NOMO-1 treated with DMSO at 0.1 percent for 48 hours (cell line): Measurements from ENCODE around the gene PCDHGA7.
"Not testable (repeated sequence)": the region's sequence is repeated elsewhere in the genome, so short reads cannot be mapped to it uniquely, and the experiment has no call there.

Experiments used
- DNase-seq: peaks from one replicate; lab custom pipeline; 2025; ENCODE audit not compliant: unreplicated experiment; lab: John Stamatoyannopoulos, UW

Gene PCDHGA7

GRCh38 chr5:141382469-141383294 lies at the start of gene PCDHGA7:
PCDHGA7 (plus strand) TSS chr5:141382742; CDS start chr5:141382900, 158 bp downstream.
- no peak for DNase-seq

- DNase-seq: no peak
Observed at GRCh38 chr5:141338538-141339306, 43.8 kb upstream of the PCDHGA7 start, which contains the start of gene PCDHGA2. PCDHGA2 (plus strand) TSS chr5:141338760.

- not testable (repeated sequence) for DNase-seq
Observed at GRCh38 chr5:141340781-141341354, 41.7 kb upstream of the PCDHGA7 start.

- DNase-seq: no peak
Observed at GRCh38 chr5:141342773-141343172, 39.8 kb upstream of the PCDHGA7 start.

GRCh38 chr5:141343242-141343952 lies 39.1 kb upstream of the PCDHGA7 start, which contains the start of gene PCDHGA3:
PCDHGA3 (plus strand) TSS chr5:141343829; CDS start chr5:141344034, 205 bp downstream.
- DNase-seq: no peak

DNA sequence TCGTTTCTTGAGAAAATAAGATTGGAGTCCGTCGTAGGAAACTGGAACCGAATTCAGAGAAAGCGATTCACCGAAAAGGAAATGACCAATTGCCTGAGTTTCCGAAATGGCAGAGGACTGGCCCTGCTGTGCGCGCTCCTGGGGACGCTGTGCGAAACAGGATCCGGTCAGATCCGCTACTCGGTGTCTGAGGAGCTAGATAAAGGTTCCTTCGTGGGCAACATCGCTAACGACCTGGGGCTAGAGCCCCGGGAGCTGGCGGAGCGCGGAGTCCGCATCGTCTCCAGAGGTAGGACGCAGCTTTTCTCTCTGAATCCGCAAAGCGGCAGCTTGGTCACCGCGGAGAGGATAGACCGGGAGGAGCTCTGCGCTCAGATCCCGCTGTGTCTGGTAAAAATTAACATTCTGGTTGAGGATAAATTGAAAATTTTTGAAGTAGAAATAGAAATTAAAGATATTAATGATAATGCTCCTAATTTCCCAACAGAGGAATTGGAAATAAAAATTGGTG lies 38.5 kb upstream of the PCDHGA7 start:
- no peak for DNase-seq

GRCh38 chr5:141345327-141345726 lies 37.2 kb upstream of the PCDHGA7 start:
- no peak for DNase-seq

GRCh38 chr5:141346017-141346416 lies 36.5 kb upstream of the PCDHGA7 start:
- not testable (repeated sequence) for DNase-seq

- DNase-seq: no peak
Observed at GRCh38 chr5:141349917-141350619, 32.5 kb upstream of the PCDHGA7 start, which contains the start of gene PCDHGB1. PCDHGB1 (plus strand) TSS chr5:141350099; CDS start chr5:141350261, 162 bp downstream.

DNA sequence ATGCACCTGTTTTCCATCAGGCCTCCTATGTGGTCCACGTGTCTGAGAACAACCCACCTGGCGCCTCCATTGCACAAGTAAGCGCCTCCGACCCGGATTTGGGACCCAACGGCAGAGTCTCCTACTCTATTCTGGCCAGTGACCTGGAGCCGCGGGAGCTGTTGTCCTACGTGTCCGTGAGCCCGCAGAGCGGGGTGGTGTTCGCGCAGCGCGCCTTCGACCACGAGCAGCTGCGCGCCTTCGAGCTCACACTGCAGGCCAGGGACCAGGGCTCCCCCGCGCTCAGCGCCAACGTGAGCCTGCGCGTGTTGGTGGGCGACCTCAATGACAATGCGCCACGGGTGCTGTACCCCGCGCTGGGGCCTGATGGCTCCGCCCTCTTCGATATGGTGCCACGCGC lies 31.0 kb upstream of the PCDHGA7 start:
- no peak for DNase-seq

- no peak for DNase-seq
Observed at GRCh38 chr5:141354900-141355469, 27.6 kb upstream of the PCDHGA7 start, which contains the start of gene PCDHGA4. PCDHGA4 (plus strand) TSS chr5:141355021; CDS start chr5:141355108, 87 bp downstream.

DNA sequence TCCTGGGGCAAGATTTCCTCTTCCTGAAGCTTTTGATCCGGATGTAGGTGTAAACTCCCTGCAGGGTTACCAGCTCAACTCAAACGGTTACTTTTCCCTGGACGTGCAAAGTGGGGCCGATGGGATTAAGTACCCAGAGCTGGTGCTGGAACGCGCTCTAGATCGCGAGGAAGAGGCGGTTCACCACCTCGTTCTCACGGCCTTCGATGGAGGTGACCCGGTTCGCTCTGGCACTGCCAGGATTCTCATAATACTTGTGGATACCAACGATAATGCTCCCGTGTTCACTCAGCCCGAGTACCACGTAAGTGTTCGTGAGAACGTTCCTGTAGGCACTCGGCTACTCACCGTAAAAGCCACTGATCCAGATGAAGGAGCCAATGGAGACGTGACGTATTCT lies 26.9 kb upstream of the PCDHGA7 start:
- DNase-seq: no peak

DNA sequence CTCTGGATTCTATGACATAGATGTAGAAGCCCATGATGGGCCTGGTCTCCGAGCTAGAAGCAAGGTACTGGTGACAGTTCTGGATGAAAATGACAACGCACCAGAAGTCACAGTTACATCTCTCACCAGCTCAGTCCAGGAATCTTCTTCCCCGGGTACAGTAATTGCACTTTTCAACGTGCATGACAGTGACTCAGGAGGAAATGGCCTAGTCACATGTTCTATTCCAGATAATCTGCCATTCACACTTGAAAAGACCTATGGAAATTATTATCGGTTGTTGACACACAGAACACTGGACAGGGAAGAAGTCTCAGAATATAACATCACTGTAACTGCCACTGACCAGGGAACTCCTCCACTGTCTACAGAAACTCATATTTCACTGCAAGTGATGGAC lies 26.4 kb upstream of the PCDHGA7 start:
- no peak for DNase-seq

DNA sequence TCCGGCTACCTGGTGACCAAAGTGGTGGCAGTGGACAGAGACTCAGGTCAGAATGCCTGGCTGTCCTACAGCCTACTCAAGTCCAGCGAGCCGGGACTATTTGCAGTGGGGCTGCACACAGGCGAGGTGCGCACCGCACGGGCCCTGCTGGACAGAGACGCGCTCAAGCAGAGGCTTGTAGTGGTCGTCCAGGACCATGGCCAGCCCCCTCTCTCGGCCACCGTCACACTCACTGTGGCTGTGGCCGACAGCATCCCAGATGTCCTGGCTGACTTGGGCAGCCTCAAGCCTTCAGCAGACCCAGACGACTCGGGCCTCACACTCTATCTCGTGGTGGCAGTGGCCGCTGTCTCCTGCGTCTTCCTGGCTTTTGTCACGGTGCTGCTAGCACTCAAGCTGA lies 25.6 kb upstream of the PCDHGA7 start:
- no peak for DNase-seq

DNA sequence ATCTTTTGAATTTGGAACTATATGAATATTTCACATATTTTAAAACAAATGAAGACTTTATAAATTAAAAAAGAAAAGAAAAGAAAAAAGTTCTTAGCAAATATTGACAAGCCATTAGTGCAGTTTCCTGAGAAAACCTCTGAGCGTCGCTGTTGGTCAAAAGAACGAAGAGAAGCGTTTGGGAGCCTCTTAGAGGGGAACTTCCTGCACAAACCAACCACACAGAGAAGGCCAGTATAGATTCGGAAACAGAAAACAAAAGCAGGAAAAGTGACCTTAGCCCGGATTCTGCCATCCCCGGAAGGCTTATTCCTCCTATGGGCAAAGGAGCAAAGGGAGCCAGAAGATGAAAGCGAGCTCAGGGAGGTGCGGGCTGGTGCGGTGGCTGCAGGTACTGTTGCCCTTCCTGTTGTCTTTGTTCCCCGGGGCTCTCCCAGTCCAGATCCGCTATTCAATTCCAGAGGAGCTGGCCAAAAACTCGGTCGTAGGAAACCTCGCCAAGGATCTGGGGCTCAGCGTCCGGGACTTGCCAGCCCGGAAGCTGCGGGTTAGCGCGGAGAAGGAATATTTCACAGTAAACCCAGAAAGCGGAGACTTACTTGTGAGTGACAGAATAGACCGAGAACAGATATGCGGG lies 22.6 kb upstream of the PCDHGA7 start, which contains the start of gene PCDHGB2:
PCDHGB2 (plus strand) TSS at position 205 of the 637 bp plus-strand sequence; CDS start at position 347, 142 bp downstream.
- peak; percentile 65 for DNase-seq

GRCh38 chr5:141360685-141361084 lies 21.9 kb upstream of the PCDHGA7 start:
- DNase-seq: no peak

- DNase-seq: no peak
Observed at GRCh38 chr5:141362719-141363118, 19.8 kb upstream of the PCDHGA7 start.

GRCh38 chr5:141363952-141364660 lies 18.4 kb upstream of the PCDHGA7 start, which contains the start of gene PCDHGA5:
PCDHGA5 (plus strand) TSS chr5:141364162; CDS start chr5:141364331, 169 bp downstream.
- no peak for DNase-seq
